ENCODE measurements around the gene FOXP1.

Gene FOXP1

GRCh38 chr3:71271596-71271995 lies 311.9 kb downstream of the FOXP1 start:
- TF ChIP-seq, protein P1, sequence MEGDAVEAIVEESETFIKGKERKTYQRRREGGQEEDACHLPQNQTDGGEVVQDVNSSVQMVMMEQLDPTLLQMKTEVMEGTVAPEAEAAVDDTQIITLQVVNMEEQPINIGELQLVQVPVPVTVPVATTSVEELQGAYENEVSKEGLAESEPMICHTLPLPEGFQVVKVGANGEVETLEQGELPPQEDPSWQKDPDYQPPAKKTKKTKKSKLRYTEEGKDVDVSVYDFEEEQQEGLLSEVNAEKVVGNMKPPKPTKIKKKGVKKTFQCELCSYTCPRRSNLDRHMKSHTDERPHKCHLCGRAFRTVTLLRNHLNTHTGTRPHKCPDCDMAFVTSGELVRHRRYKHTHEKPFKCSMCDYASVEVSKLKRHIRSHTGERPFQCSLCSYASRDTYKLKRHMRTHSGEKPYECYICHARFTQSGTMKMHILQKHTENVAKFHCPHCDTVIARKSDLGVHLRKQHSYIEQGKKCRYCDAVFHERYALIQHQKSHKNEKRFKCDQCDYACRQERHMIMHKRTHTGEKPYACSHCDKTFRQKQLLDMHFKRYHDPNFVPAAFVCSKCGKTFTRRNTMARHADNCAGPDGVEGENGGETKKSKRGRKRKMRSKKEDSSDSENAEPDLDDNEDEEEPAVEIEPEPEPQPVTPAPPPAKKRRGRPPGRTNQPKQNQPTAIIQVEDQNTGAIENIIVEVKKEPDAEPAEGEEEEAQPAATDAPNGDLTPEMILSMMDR (IDR thresholded peaks at IDR 0.05; ENCODE audit: low read length), result no peak
- TF ChIP-seq EZH2 (IDR thresholded peaks at IDR 0.05; ENCODE audit: borderline replicate concordance, low read length), result no peak
- peaks cover 3% of the 10 kb centered on the region for H3K79me2 ChIP-seq (ENCODE audit: insufficient read depth, low read length)
- H3K9ac ChIP-seq (ENCODE audit: low read length), result no peak overlapping the region
- no peak overlapping the region for H3K4me2 ChIP-seq (ENCODE audit: low read length)
- no peaks in the 10 kb centered on the region for H3K9me2 ChIP-seq (ENCODE audit: low read depth, low read length)
- H3K9me3 ChIP-seq (ENCODE audit: low read length), result no peaks in the 10 kb centered on the region
- H3K27ac ChIP-seq (ENCODE audit: low read depth, low read length, poor library complexity, severe bottlenecking), result no peak overlapping the region
- H3K36me3 ChIP-seq (ENCODE audit: insufficient read depth, low read length), result peaks cover 18% of the 10 kb centered on the region
- no peak overlapping the region for H2AFZ ChIP-seq (ENCODE audit: low read length)
- no peaks in the 10 kb centered on the region for H3K27me3 ChIP-seq (ENCODE audit: insufficient read depth, low read length)
- H3F3A ChIP-seq (ENCODE audit: insufficient read depth, low read length), result no peaks in the 10 kb centered on the region
- peaks cover 4% of the 10 kb centered on the region for H3K4me1 ChIP-seq (ENCODE audit: insufficient read depth, low read length, severe bottlenecking)
- no peaks in the 10 kb centered on the region for H4K20me1 ChIP-seq (ENCODE audit: insufficient read depth, low read length)
- no peak overlapping the region for H3K4me3 ChIP-seq (ENCODE audit: low read depth, low read length, poor library complexity, severe bottlenecking)

DNA sequence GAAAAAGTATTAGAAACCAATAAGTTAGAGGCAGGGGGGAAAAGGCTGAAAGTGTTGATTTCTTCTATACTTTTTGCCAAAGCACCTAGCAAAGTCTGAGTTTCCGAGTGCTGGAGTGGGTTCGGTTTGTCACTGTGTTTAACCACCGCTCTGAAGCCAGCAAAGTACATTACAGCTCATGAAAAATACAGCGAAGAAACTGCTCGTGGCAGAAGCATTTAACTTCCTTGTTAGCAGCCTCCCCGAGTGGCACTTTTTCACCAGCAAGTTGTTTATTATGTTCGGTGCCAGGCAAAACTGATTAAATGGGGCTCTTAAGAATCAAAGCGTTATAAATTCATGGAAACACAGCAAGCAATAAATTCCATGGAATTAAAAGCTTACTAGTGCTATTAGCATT lies 313.6 kb downstream of the FOXP1 start:
- H3K9me2 ChIP-seq (ENCODE audit: low read depth, low read length), result no peaks in the 10 kb centered on the region
- peaks cover under 1% of the 10 kb centered on the region for H3K79me2 ChIP-seq (ENCODE audit: insufficient read depth, low read length)
- no peak overlapping the region for H3K27ac ChIP-seq (ENCODE audit: low read depth, low read length, poor library complexity, severe bottlenecking)
- no peak overlapping the region for H3K4me2 ChIP-seq (ENCODE audit: low read length)
- H3K36me3 ChIP-seq (ENCODE audit: insufficient read depth, low read length), result peaks cover 19% of the 10 kb centered on the region
- no peaks in the 10 kb centered on the region for H4K20me1 ChIP-seq (ENCODE audit: insufficient read depth, low read length)
- no peak overlapping the region for H3K4me3 ChIP-seq (ENCODE audit: low read depth, low read length, poor library complexity, severe bottlenecking)
- peaks cover 6% of the 10 kb centered on the region for H3K4me1 ChIP-seq (ENCODE audit: insufficient read depth, low read length, severe bottlenecking)
- no peaks in the 10 kb centered on the region for H3F3A ChIP-seq (ENCODE audit: insufficient read depth, low read length)
- no peak overlapping the region for H2AFZ ChIP-seq (ENCODE audit: low read length)
- TF ChIP-seq, protein P1 (IDR thresholded peaks at IDR 0.05; ENCODE audit: low read length), result no peak
- no peak for TF ChIP-seq EZH2 (IDR thresholded peaks at IDR 0.05; ENCODE audit: borderline replicate concordance, low read length)
- H3K27me3 ChIP-seq (ENCODE audit: insufficient read depth, low read length), result no peaks in the 10 kb centered on the region
- no peak overlapping the region for H3K9ac ChIP-seq (ENCODE audit: low read length)
- no peaks in the 10 kb centered on the region for H3K9me3 ChIP-seq (ENCODE audit: low read length)

DNA sequence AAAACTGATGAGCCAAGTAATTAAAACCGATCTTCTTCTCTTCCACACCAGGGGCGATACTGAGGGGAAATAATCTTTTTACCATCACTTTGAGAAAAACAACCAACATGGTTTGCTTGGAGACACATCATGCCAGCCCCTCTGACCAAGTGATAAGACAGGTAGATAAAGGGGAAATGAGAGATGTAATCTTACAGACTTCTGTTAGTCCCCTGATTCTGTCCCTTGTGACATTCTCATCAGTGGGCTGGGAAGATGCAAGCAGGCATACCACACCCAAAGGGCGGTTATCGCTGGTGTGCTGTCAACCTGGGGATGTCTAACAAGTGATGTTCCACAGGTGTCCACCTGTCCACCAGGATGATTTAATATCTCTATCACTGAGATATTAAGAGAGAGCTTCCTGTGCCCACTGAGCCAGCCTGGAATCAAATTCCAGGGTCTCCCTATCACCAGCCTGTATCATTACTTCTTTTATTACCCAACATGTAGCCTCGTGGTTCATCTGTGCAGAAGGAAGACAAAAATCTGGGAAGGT lies 315.0 kb downstream of the FOXP1 start:
- H3K36me3 ChIP-seq (ENCODE audit: insufficient read depth, low read length), result peaks cover 29% of the 10 kb centered on the region
- no peaks in the 10 kb centered on the region for H3K9me2 ChIP-seq (ENCODE audit: low read depth, low read length)
- no peak overlapping the region for H3K27ac ChIP-seq (ENCODE audit: low read depth, low read length, poor library complexity, severe bottlenecking)
- H3K27me3 ChIP-seq (ENCODE audit: insufficient read depth, low read length), result no peaks in the 10 kb centered on the region
- peaks cover 6% of the 10 kb centered on the region for H3K4me1 ChIP-seq (ENCODE audit: insufficient read depth, low read length, severe bottlenecking)
- H3K79me2 ChIP-seq (ENCODE audit: insufficient read depth, low read length), result peaks cover 7% of the 10 kb centered on the region; the same call in 1 of the 2 replicates
- TF ChIP-seq, protein P1 (IDR thresholded peaks at IDR 0.05; ENCODE audit: low read length), result no peak
- TF ChIP-seq EZH2 (IDR thresholded peaks at IDR 0.05; ENCODE audit: borderline replicate concordance, low read length), result no peak
- H2AFZ ChIP-seq (ENCODE audit: low read length), result no peak overlapping the region
- no peaks in the 10 kb centered on the region for H4K20me1 ChIP-seq (ENCODE audit: insufficient read depth, low read length)
- H3K4me2 ChIP-seq (ENCODE audit: low read length), result no peak overlapping the region
- no peaks in the 10 kb centered on the region for H3K9me3 ChIP-seq (ENCODE audit: low read length)
- no peak overlapping the region for H3K9ac ChIP-seq (ENCODE audit: low read length)
- no peak overlapping the region for H3K4me3 ChIP-seq (ENCODE audit: low read depth, low read length, poor library complexity, severe bottlenecking)
- H3F3A ChIP-seq (ENCODE audit: insufficient read depth, low read length), result no peaks in the 10 kb centered on the region
